HL-60 (cell line): Measurements from ENCODE around the gene UBXN7.

Experiments used
- CTCF ChIP-seq: IDR thresholded peaks from one replicate; pipeline ENCODE4 v1.5.1; 2011; ENCODE audit warnings: low read length, control low read depth, inconsistent platforms; ENCODE audit not compliant: insufficient read depth
- GABPA ChIP-seq: IDR thresholded peaks from 2 replicates; pipeline ENCODE4 v1.6.1; 2012; ENCODE audit warnings: low read depth
- REST ChIP-seq: IDR thresholded peaks from 2 replicates; pipeline ENCODE4 v1.6.1; 2012; ENCODE audit warnings: low read depth; ENCODE audit not compliant: insufficient replicate concordance

DNA sequence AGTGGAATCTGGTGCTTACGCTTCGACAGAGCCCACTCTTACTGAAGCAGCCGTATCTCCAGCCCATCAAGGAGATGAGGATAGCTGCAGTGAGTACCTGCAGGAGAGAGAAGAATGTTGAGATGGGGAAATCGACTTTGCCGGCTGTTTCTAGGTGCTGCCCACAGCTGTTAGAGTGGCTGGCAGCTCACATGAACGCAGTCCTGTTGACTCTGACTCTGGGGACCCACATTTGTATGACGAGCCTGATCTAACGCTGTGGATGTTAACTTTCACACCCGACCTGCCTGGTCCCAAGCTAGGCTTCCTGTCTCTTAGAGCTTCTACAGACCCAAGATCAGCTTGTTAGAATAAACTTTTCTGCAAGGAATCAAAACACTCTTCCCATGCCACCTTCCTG, 105.3 kb downstream of the UBXN7 start:
- TF ChIP-seq CTCF: no peak
- TF ChIP-seq REST: no peak
- no peak for TF ChIP-seq GABPA
